Epidermal melanocyte (primary cell): ENCODE data around the gene AACS.

ENCODE experiments used
- DNase-seq: peaks from one replicate; pipeline ENCODE4 v3.0.0; 2011; ENCODE audit warnings: low spot score; ENCODE audit not compliant: insufficient read length

Gene AACS

DNA sequence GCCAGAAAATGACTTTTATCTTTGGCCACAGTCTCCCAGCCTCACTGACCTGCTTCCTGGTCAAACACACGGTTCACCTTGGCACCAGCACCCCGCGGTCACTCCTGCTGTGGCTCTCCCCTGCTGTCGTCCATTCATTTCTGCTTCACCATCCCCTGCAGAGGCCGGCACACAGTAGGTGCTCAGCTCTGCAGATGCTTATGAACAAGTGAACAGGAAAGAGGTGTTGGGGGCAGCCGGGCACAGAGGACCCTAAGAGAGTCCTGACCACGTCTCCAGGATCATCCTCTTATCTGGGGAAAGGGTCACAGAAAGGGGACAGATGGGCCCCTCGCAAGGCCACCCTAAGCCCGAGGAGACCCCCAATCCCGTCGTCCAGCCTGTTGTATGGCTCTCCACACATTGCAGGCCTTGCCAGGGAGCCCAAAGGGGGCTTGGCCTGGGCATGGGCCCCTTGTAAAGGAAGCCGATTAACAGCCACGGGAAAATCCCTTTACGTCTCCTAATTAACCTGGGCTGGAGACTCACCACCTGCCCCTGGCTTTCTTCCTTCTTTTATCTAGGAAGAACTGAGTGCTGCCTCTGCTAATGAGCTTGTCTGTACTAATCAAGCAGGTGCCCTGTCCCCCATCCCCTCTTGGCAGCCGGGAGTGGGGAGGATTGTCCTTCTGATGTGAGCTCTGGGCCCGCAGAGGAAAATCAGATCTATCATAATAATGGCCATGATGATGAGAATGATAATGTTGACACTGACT, 119.2 kb downstream of the AACS start:
- DNase-seq = no peak

DNA sequence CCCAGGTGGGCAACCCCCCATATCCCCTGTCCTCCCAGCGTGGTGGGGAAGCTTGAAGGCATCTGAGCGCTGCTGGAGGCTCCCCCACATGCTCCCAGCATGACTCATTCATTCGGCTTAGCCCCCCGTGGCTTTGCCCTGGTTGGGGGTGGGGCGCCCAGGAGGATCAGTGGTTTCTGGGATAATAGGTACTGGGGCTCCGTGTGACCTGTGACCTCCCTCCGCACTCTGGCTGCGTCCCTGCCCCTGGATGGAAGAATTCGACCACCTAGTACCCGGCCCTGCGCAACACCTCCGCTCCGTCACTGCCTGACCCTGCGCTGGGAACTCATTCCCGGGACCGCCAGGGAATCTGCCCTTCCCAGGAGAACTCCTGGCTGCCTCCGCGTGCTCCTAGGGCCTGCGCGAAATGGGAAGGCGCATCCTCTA, 120.1 kb downstream of the AACS start:
- DNase-seq = no peak

DNA sequence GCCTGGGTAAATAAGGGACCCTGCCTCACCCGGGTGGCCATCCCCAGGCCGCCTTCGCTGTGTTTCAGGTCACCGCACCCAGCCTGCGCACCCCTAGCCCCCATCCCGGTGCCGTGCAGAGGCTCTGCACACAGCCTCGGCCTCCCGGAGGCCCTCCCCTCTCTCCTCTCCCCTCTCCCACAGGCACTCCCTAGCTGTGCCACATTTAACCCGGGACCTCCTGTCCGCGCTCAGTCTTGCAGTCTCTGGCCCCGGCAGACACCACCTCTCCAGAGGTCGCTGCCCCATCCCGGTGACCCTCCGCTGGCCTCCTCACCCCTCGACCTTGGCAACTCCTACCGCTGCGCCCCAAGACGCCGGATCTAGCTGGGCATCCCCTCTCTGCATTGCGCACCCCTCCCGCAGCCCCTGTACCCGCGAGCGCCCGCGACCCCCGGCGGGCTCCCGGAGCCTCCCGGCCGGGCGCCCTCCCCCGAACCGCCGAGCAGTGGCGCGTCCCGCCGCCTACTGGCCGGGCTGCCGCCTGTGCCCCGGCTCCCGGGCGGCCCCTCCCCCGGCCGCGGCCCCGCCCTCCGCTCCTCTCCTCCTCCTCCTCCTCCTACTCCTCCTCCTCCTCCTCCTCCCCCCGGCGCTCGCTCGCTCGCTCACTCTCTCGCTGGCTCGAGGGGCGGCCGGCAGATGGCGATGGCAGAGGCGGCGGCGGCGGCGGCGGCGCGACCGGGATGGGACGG, 120.7 kb downstream of the AACS start, which contains the start of gene TMEM132B:
Gene TMEM132B, plus strand, starts transcription at position 647 of the 731 bp plus-strand sequence.
- DNase-seq = no peak

DNA sequence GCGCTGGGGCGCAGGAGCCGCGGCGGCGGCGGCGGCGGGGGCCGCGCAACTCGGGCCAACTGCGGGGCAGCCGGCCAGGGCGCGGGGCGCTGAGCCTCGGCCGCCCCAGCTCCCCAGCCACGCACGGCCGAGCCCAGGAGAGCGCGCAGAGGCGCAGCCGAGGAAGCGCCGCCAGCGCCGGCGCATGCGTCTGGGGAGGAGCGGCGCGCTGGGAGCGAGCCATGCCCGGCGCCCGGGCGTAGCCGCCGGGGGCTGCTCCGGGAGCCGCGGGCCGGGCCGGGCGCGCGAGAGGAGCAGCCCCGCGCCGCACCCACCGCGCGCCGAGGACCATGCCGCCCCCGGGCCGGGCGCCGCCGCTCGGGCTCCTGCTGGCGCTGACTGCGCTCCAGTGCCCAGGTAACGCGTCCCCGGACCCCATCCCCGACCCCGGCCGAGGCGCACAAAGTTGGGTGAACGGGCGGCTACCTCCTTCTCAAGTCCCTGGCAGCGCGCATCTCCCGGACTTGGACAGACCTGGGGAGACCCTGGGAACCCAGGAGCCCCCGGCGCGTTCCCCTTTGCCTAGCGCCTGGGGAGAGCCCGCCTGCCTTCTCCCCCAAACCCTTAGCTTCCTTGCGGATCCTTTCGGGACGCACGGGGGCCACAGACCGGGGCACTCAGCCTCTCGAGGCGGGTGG, 121.4 kb downstream of the AACS start:
- DNase-seq = no peak

- DNase-seq = no peak
These were observed 122.0 kb downstream of the AACS start for GRCh38 chr12:125187148-125187745.

- no peak for DNase-seq
These were observed 122.8 kb downstream of the AACS start for GRCh38 chr12:125187780-125188741.

DNA sequence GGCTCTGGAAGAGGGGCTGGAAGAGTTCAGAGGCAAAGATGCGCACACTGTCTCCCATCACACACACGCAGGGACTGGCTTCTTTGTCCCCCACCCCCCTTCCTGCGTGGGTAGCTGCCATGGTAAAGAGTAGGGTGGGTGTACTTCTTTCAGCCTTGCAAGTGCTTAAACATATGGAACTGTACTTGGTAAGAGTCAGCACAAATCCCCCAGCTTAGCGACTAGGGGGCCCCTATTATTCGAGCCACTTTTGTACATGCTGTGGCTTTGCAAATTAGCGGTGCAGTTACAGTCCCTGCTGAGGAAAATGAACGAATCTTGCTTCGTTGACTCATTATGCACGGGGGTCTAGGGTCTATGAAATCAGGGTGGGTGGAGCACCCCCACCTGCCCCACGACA, 123.8 kb downstream of the AACS start:
- DNase-seq = no peak

DNA sequence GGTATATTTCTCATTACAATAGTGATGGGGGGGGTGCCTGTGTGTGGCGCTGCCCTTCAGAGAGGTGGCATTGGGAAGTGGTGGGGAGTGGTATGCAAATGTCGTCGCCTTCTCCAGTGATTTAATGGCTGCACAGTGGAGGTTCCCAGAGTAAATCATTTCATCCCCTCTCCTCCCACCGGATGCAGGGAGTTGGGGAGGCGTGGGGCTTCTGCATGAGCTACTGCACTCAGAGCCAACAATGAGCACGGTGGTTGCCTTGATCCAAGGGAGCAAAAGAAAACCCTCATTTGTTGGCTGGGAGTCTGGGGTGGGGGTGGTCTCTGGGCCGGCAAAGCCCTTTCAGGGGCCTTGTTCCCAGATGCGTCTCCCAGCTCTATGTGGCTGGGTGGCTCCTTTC, 124.3 kb downstream of the AACS start:
- no peak for DNase-seq

GRCh38 chr12:125191361-125192087, 126.3 kb downstream of the AACS start:
- no peak for DNase-seq

DNA sequence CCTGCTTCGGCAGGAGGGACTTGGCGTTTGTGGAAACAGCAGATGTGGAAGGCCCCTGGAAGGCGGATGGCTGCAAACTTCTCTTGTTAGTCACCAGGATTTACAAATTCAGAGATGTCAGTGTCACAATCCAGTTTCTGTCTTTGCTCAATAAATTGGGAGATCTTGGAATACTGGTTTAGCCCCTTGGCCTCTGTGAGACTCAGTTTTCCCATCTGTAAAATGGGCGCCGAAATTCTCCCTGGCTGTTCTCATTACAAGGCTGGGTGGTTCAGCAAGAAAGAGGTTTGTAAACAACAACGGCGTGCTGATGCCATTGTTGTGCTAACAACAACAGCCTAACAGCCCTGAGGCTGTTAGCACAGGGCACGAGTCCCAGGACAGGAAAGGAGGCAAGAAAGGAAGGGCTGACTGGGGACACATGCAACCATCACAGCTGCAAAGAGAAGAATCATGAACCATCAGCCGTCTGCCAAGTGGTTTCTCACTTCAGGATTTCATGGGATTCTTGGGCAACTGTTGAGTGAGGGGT, 127.5 kb downstream of the AACS start:
- no peak for DNase-seq
